ENCODE measurements around the gene GLIPR2. TPM values are rescaled to one million over a fixed set of nuclear protein-coding genes. Genes with fewer than 3 reads are reported as not detected.

The GLIPR2 gene
- total and polyA plus RNA-seq, 2 donors (not counting 3 experiments of a cell fraction or from before 2014, with no cell fraction given): 22.0 to 42.4 TPM

GRCh38 chr9:36127652-36128244 is 8.8 kb upstream of the GLIPR2 start:
- H3K4me1 ChIP-seq (ENCODE audit: control insufficient read depth, extremely low read depth, insufficient read depth, low read length): no peaks in the 10 kb centered on the region
- H3K27me3 ChIP-seq (ENCODE audit: control insufficient read depth in 2 of 2, insufficient read depth in 2 of 2, low read length in 2 of 2): no peaks in the 10 kb centered on the region
- no peaks in the 10 kb centered on the region for H4K20me1 ChIP-seq (replicated peaks; ENCODE audit: control insufficient read depth, extremely low read depth, insufficient read depth, low read length)
- H3K36me3 ChIP-seq (ENCODE audit: control insufficient read depth in 2 of 2, extremely low read depth in 1 of 2, insufficient read depth in 2 of 2, low read length in 2 of 2): no peaks in the 10 kb centered on the region
- FAIRE-seq (no peak), DNase-seq (ENCODE audit: low read depth, low spot score) (no peak)
- no peak overlapping the region for H2AFZ ChIP-seq (ENCODE audit: low read depth, low read length)
- H3K9me1 ChIP-seq (replicated peaks; ENCODE audit: control insufficient read depth, extremely low read depth, insufficient read depth, low read length): no peaks in the 10 kb centered on the region
- H3K4me2 ChIP-seq (ENCODE audit: insufficient read depth, low read length): no peak overlapping the region
- ChIA-PET CTCF (no interaction called here), POLR2A (no interaction called here)
- BruUV-seq (replicated peaks): no TSS peak
- intact Hi-C loops (cut with micrococcal nuclease) (no loop called here), dilution Hi-C loops (cut with MboI; ENCODE audit: extremely low pct_ligation_motif_present, low sequenced_read_pairs) (no loop called here)
- H3K9ac ChIP-seq (replicated peaks; ENCODE audit: extremely low read depth, insufficient read depth, low read length): no peak overlapping the region
- no peaks in the 10 kb centered on the region for H3K79me2 ChIP-seq (ENCODE audit: control insufficient read depth, insufficient read depth, low read length)
- H3K27ac ChIP-seq (ENCODE audit: insufficient read depth, low read depth, low read length): no peak overlapping the region
- no peaks in the 10 kb centered on the region for H3K9me3 ChIP-seq (replicated peaks; ENCODE audit: control insufficient read depth, insufficient read depth, low read length)
- no peak overlapping the region for H3K4me3 ChIP-seq (replicated peaks in 1 of 3; ENCODE audit: insufficient read depth in 1 of 3, low read depth in 1 of 3, low read length in 3 of 3)
- TF ChIP-seq GATA2 (IDR thresholded peaks at IDR 0.05; ENCODE audit: insufficient read depth, insufficient read length, low read depth, low read length) (no peak), CTCF (IDR thresholded peaks at IDR 0.05; ENCODE audit: extremely low read depth in 1 of 2, insufficient read depth in 1 of 2, low read depth in 1 of 2, low read length in 2 of 2) (no peak), POLR2AphosphoS5 (IDR thresholded peaks at IDR 0.05; ENCODE audit: insufficient read depth, low read depth, low read length) (no peak), FOS (IDR thresholded peaks at IDR 0.05; ENCODE audit: borderline replicate concordance, insufficient read depth, low read length) (no peak)

- POLR2A ChIA-PET: no interaction called here
- Histone ChIP-seq H3K4me1 (ENCODE audit: control insufficient read depth, extremely low read depth, insufficient read depth, low read length) (no peaks in the 10 kb centered on the region), H3K27me3 (ENCODE audit: control insufficient read depth in 2 of 2, insufficient read depth in 2 of 2, low read length in 2 of 2) (no peaks in the 10 kb centered on the region), H2AFZ (ENCODE audit: low read depth, low read length) (no peak overlapping the region), H3K9me1 (replicated peaks; ENCODE audit: control insufficient read depth, extremely low read depth, insufficient read depth, low read length) (no peaks in the 10 kb centered on the region), H3K9me3 (replicated peaks; ENCODE audit: control insufficient read depth, insufficient read depth, low read length) (no peaks in the 10 kb centered on the region), H4K20me1 (replicated peaks; ENCODE audit: control insufficient read depth, extremely low read depth, insufficient read depth, low read length) (no peaks in the 10 kb centered on the region), H3K9ac (replicated peaks; ENCODE audit: extremely low read depth, insufficient read depth, low read length) (no peak overlapping the region), H3K79me2 (ENCODE audit: control insufficient read depth, insufficient read depth, low read length) (no peaks in the 10 kb centered on the region), H3K27ac (ENCODE audit: insufficient read depth, low read depth, low read length) (no peak overlapping the region), H3K4me3 (replicated peaks in 1 of 3; ENCODE audit: insufficient read depth in 1 of 3, low read depth in 1 of 3, low read length in 3 of 3) (no peak overlapping the region), H3K36me3 (ENCODE audit: control insufficient read depth in 2 of 2, extremely low read depth in 1 of 2, insufficient read depth in 2 of 2, low read length in 2 of 2) (no peaks in the 10 kb centered on the region), H3K4me2 (ENCODE audit: insufficient read depth, low read length) (no peak overlapping the region)
- TF ChIP-seq FOS (IDR thresholded peaks at IDR 0.05; ENCODE audit: borderline replicate concordance, insufficient read depth, low read length) (no peak), EZH2 (IDR thresholded peaks at IDR 0.05; ENCODE audit: borderline replicate concordance, low read depth, low read length, severe bottlenecking) (no peak), POLR2AphosphoS5 (IDR thresholded peaks at IDR 0.05; ENCODE audit: insufficient read depth, low read depth, low read length) (no peak), POLR2A (IDR thresholded peaks at IDR 0.05; ENCODE audit: low read depth, low read length) (no peak), GATA2 (IDR thresholded peaks at IDR 0.05; ENCODE audit: insufficient read depth, insufficient read length, low read depth, low read length) (no peak), CTCF (IDR thresholded peaks at IDR 0.05; ENCODE audit: extremely low read depth in 1 of 2, insufficient read depth in 1 of 2, low read depth in 1 of 2, low read length in 2 of 2) (no peak), JUN (IDR thresholded peaks at IDR 0.05; ENCODE audit: borderline replicate concordance, insufficient read depth, insufficient read length, low read depth) (no peak), MYC (IDR thresholded peaks at IDR 0.05; ENCODE audit: low read depth, low read length) (no peak)
- TF ChIP-seq, protein P1, sequence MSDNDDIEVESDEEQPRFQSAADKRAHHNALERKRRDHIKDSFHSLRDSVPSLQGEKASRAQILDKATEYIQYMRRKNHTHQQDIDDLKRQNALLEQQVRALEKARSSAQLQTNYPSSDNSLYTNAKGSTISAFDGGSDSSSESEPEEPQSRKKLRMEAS (IDR thresholded peaks at IDR 0.05; ENCODE audit: insufficient read depth, insufficient read length): no peak
- FAIRE-seq (no peak), DNase-seq (ENCODE audit: low read depth, low spot score) (no peak)
- BruUV-seq (replicated peaks): no TSS peak
- CTCF ChIA-PET: no interaction called here
- intact Hi-C loops (cut with micrococcal nuclease) (no loop called here), dilution Hi-C loops (cut with MboI; ENCODE audit: extremely low pct_ligation_motif_present, low sequenced_read_pairs) (no loop called here)
Observed at GRCh38 chr9:36128349-36128748, 8.2 kb upstream of the GLIPR2 start.
